ENCODE results near the gene KRTAP4-7.
"Not testable (repeated sequence)": the region's sequence is repeated elsewhere in the genome, so short reads cannot be mapped to it uniquely, and the experiment has no call there.

KRTAP4-7 gene

DNA sequence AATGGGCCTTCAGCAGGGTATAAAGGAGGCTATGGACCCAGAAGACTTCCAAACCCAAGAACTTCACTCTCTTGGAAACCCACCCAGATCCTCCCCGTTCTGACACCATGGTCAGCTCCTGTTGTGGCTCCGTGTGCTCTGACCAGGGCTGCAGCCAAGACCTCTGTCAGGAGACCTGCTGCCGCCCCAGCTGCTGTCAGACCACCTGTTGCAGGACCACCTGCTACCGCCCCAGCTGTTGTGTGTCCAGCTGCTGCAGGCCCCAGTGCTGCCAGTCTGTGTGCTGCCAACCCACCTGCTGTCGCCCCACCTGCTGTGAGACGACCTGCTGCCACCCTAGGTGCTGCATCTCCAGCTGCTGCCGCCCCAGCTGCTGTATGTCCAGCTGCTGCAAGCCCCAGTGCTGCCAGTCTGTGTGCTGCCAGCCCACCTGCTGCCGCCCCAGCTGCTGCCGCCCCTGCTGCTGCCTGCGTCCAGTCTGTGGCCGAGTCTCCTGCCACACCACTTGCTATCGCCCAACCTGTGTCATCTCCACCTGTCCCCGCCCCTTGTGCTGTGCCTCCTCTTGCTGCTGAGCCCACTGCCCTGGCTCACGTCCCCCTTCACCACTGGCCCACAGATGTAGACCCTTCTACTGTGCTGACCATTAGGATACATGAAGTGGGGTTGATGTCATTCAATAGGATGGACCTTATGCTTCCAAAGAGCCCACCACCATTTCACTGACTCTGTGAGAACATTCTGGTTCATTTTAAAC, at the start of gene KRTAP4-7:
Gene KRTAP4-7 (plus strand): TSS at position 51 of the 757 bp plus-strand sequence. CDS start 57 bp downstream, at position 108.
- DNase-seq: not testable (repeated sequence)

DNA sequence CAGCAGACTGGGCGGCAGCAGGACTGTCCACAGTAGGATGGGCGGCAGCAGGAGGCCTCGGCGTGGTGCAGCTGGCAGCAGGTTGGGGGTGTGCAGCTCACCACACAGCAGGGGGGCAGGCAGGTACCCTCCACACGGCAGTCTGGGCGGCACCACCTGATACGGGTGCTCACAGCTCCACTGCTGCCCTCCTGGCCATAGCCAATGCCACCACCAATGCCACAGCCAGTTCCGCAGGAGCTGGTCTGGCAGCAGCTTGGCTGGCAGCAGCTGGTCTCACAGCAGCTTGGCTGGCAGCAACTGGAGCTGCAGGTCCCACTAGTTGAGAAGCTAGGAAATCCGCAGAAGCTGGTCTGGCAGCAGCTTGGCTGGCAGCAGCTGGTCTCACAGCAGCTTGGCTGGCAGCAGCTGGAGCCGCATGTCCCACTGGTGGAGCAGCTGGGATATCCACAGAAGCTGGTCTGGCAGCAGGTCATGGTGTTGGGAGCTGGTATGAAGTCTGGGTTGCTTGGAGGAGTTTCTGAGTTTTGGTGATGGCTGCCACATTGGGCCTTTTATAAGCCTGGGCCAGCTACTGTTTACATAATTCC, 49.5 kb upstream of the KRTAP4-7 start, which contains the start of gene KRTAP1-3:
Gene KRTAP1-3 (minus strand): TSS at position 529 of the 590 bp plus-strand sequence. CDS start 53 bp downstream, at position 476.
- DNase-seq: not testable (repeated sequence)

DNA sequence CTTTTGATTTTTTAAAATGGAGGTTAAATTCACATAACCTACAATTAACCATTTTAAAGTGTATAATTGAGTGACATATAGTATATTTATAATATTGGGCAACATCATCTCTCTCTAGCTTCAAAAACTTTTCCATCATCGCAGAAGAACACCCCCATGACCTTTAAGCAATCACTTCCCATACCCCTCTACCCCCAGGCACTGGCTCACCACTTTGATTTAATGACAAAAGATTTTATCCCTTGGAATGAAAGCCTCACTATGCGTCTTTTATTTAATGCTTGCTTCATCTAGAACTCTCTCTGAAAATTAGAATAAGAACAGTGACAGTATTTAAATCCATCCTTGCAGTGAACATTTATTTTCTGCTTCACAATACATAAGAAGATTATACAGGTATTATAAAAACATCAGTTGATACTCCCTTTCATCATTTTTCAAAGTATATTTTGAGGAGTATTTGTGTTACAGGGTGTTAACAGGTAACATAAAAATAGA, 46.0 kb upstream of the KRTAP4-7 start:
- no peak for DNase-seq

DNA sequence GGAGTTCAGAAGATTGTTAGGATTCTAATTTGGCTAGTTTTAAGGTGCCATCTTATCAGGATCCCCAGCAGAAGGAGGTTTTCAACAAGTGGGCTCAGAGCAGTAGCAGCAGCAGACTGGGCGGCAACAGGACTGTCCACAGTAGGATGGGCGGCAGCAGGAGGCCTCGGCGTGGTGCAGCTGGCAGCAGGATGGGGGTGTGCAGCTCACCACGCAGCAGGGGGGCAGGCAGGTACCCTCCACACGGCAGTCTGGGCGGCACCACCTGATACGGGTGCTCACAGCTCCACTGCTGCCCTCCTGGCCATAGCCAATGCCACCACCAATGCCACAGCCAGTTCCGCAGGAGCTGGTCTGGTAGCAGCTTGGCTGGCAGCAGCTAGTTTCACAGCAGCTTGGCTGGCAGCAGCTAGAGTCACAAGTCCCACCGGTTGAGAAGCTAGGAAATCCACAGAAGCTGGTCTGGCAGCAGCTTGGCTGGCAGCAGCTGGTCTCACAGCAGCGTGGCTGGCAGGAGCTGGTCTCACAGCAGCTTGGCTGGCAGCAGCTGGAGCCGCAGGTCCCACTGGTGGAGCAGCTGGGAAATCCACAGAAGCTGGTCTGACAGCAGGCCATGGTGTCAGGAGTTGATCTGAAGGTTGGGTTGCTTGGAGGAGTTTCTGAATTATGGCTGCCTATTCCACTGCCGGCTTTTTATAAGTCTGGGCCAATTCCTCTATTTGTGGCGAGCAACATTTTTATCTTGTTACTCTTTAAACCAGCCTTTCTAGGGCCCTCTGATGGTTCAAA, 43.0 kb upstream of the KRTAP4-7 start, which contains the start of gene KRTAP1-1:
Gene KRTAP1-1 (minus strand): TSS at position 668 of the 789 bp plus-strand sequence. CDS start 53 bp downstream, at position 615.
- DNase-seq: not testable (repeated sequence)

DNA sequence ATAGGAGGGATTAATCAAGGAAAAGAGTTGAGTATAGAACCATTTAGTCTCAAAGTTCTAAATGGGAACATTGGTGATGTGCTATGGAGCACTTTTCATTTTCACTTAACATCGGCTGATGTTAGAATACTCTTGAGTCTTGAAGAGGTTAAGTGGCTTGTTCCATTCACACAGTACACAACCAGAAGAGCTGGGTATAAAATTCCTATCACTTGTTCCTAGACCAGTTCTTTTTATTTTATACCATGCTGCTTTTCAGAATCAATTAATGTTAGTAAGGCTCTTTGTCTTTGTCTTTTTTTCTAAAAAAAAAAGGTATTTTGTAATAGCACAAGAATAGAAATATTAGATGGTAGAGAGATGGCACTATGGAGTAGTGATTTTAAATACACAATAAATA, 41.0 kb upstream of the KRTAP4-7 start:
- no peak for DNase-seq

DNA sequence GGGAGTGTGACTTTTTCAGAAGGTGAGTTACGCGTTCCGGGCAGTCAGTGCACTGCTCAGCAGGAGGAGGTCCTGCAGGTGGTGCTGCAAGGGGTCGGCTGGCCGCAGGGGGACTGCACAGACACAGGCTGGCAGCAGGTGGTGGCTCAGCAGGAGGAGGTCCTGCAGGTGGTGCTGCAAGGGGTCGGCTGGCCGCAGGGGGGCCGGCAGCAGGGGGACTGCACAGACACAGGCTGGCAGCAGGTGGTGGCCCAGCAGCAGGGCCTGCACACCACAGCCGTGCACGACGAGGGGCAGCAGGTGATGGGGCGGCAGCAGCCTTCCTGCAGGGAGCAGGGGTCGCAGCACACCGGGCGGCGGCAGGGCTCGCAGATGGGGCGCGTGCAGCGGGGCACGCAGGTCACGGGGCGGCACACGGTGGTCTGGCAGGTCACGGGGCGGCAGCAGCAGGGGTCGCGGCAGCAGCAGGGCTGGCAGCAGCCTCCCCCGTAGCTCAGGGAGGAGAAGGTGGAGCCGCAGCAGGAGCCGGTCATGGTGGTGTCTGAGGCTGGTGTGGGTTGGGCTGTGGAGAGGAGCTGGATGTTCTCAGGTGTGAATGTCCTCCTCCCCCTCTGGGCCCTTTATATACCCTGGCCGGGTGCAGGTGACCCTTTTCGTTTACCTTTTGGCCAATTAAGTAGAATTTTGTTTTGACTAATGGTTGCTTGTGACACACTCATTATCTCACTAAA, 37.0 kb upstream of the KRTAP4-7 start, which contains the start of gene KRTAP2-1:
Gene KRTAP2-1 (minus strand): TSS at position 582 of the 731 bp plus-strand sequence. CDS start 49 bp downstream, at position 533.
- DNase-seq: not testable (repeated sequence)

DNA sequence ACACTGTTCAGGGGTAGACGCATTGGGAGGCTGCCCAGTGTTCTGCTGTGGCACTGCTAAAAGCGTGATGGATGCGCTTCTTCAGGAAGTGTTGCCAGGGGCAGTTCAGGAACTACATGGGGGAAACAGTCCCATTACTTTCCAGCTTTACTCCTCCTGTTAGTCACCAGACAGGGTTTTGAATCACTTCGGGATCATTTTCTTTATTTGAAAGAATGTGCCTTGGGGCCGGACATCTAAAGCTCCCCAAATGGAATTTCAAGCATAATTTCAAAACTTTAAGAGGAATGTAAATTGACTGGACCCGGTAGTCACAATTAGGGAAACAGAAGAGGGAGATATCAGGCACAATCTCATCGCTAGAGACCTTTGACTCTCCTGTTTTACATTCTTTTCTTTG, 35.5 kb upstream of the KRTAP4-7 start:
- DNase-seq: no peak

DNA sequence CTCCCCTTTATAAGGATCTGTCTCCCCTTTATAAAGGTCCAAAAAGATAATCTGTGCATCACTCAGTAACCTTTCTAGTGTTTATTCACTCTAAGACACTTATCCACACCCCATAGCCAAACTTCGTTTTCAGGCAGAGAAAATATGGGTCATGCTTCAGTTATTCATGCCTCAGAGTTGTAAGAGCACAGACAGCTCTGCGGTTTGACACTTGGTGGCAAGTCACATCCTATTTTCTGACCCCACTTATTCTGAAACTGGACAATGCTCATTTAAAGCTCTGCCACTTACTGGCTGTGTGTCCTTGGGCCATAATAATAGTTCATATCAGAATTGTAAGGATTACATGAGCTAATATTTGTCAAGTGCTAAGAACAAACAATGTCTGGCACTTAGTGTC, 34.8 kb upstream of the KRTAP4-7 start:
- DNase-seq: no peak

DNA sequence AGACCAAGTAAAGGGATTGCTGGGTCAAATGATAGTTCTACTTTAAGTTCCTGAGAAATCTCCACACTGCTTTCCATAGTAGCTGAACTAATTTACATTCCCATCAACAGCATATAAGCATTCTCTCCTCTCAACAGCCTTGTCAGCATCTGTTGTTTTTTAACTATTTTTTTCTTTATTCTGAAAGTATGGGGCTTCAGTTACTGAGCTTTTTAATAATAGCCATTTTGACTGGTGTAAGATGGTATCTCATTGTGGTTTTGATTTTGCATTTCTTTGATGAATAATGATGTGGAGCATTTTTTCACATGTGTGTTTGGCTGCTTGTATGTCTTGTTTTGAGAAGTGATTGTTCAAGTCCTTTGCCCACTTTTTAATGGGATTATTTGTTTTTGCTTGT, 31.4 kb upstream of the KRTAP4-7 start:
- DNase-seq: no peak

DNA sequence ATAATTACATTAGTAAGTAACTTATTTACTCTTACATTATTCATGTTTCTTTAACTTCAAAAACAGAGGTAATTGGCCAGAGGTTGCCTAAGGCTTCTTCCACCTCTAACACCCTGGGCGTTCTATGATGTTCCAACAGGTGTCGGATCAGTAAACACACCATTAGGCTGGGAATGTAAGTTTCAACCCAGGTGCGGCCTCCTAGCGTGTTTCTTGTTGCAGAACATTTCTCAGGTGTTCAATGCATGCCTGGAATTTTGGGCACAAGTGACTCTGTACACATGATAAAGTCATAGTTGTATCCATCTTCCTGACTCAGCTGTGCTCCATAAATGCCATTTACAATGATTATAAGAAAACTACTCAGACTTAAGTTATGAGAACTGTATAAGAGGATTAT, 29.9 kb upstream of the KRTAP4-7 start:
- no peak for DNase-seq

DNA sequence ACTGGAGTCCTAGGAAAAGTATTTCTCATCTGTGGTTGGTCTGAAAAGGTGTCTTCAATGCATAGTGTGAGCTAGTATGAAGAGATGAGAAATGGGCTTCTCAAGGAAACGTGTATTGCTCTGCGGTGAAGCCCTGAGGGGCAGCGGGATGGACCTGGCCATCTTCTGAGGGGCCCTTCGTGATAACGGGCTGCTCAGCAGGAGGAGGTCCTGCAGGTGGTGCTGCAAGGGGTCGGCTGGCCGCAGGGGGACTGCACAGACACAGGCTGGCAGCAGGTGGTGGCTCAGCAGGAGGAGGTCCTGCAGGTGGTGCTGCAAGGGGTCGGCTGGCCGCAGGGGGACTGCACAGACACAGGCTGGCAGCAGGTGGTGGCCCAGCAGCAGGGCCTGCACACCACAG, 29.4 kb upstream of the KRTAP4-7 start:
- DNase-seq: not testable (repeated sequence)

DNA sequence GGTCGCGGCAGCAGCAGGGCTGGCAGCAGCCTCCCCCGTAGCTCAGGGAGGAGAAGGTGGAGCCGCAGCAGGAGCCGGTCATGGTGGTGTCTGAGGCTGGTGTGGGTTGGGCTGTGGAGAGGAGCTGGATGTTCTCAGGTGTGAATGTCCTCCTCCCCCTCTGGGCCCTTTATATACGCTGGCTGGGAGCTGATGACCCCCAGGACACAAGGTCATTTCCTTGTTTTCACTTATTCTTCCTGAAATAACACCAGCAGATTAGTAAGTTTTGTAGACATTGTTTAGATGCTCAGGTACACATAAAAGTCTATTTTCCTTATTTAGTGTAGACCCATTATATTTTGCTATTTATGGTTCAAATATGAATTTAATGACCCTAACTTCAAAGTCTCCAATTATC, 28.8 kb upstream of the KRTAP4-7 start, which contains the start of gene KRTAP2-2:
Gene KRTAP2-2 (minus strand): TSS at position 101 of the 400 bp plus-strand sequence. CDS start 19 bp downstream, at position 82.
- DNase-seq: not testable (repeated sequence)

DNA sequence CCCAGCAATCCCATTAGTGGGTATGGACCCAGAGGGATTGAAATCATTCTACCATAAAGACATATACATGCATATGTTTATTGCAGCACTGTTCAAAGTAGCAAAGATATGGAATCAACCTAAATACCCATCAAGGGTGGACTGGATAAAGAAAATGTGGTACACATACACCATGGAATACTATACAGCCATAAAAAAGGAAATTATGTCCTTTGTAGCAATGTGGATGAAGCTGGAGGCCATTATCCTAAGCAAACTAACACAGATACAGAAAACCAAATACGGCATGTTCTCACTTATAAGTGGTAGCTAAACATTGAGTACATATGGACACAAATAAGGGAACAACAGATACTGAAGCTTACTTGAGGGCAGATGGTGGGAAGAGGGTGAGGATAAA, 26.4 kb upstream of the KRTAP4-7 start:
- DNase-seq: no peak

DNA sequence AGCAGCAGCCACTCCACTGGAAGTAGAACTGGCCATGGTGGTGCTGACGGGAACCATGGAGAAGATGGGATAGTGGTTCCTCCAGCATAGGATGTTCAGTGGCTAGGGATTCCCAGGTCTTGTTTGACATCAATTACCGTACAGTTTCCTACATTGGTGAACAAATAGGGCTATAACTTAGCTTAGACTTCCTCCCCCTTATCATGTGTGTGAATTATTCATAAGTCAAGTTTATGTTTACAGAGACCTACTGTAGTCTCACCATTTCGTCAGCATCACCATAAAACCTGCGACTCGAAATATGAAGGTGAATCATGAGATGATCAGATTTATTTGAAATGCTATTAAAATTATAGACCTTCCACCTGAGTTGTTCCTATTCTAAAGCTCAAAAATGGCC, 25.2 kb upstream of the KRTAP4-7 start:
- no peak for DNase-seq

DNA sequence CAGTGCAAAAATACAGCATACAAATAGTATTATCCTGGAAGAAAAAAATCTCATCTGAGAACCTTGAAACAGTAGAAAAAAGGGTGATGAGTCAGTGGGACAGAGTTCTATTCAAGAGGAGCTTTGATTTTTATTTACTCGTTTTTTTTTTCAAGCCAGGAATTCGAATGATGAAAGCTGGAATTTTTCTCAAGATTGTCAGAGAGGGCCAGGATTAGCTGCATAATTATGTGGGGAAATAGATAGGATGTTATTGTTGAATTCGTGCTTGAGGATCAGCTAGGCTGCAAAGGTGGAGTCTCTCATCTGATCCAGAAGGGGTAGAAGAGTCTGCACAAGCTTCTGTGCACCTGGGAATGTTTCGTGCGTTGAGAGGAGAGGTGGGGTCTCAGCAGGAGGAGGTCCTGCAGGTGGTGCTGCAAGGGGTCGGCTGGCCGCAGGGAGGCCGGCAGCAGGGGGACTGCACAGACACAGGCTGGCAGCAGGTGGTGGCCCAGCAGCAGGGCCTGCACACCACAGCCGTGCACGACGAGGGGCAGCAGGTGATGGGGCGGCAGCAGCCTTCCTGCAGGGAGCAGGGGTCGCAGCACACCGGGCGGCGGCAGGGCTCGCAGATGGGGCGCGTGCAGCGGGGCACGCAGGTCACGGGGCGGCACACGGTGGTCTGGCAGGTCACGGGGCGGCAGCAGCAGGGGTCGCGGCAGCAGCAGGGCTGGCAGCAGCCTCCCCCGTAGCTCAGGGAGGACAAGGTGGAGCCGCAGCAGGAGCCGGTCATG, 24.5 kb upstream of the KRTAP4-7 start:
- not testable (repeated sequence) for DNase-seq

DNA sequence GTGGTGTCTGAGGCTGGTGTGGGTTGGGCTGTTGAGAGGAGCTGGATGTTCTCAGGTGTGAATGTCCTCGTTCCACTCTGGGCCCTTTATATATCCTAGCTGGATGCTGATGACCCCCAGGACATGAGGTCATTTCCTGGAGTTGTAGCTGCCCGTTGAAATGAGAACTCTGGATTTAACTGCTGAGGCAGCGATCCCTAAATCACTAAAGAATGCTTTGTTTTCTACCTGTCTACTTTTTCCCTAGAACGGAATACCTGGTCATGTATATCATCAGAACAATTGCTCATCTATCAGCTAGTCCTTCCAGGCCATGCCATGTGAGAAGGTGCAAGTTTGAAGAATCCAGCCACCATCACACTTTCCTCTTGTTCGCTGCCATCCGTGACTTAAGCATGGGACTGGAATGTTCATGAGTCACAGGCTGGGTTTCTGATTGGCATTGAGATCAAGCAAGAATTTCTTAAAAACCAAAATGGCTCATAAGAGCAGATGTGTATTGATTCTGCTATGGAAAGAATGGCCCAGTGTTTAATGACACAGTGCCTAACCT, 23.8 kb upstream of the KRTAP4-7 start, which contains the start of gene KRTAP2-3:
Gene KRTAP2-3 (minus strand): TSS at position 63 of the 553 bp plus-strand sequence. CDS start 64 bp downstream, outside the sequence.
- no peak for DNase-seq

DNA sequence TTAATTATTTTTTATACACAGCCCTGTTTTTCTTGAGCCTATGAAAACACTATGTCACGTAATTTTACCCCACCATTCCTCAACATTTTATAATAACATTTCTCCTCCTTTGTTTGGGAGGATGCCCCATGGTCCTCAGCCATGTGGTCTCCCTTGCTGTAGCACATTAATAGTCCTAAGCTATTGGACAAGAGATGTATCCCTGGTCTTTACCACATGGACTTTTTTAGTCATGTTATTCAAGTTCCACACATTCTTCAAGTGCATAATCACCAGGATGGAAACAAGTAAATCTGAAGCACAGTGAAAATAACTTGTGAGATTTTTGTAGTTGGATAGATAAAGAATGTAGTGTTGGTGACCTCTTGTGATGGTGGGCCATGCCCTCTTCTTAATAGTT, 22.0 kb upstream of the KRTAP4-7 start:
- DNase-seq: no peak

DNA sequence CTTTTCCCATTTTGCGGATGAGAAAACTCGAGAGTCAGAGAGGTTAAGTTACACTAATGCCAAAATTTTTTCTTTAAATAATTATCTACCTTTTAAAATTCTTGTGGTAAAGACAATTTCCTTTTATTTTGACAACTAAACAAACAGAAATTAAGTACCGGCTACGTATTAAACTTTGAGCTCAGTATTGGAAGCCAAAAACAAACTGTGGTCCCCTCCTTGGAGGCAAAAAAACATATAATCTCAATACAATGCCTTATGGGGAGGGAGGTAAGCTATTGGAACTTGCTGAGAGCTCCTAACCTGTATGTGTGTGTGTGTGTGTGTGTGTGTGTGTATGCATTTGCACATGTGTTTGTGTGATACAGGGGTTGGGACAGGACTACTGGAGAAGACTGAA, 20.5 kb upstream of the KRTAP4-7 start:
- DNase-seq: no peak

DNA sequence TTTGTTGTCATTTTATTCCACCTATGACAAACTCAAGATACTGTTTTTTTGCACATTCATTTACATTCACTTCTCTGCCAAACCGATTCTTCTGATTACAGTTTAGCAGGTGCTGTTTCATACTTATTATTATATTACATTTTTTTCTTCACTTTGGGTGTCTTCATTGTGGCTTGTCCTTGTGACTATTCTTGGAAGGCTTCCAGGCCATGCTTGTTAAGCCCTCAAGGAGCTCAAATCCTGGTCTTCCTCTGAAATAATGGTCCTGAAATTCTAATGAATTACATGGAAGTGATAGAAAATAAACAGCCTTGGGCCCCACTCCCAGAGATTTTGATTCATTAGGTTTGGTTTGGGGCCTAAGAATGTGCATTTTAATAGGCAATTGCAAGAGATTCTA, 19.6 kb upstream of the KRTAP4-7 start:
- DNase-seq: no peak

DNA sequence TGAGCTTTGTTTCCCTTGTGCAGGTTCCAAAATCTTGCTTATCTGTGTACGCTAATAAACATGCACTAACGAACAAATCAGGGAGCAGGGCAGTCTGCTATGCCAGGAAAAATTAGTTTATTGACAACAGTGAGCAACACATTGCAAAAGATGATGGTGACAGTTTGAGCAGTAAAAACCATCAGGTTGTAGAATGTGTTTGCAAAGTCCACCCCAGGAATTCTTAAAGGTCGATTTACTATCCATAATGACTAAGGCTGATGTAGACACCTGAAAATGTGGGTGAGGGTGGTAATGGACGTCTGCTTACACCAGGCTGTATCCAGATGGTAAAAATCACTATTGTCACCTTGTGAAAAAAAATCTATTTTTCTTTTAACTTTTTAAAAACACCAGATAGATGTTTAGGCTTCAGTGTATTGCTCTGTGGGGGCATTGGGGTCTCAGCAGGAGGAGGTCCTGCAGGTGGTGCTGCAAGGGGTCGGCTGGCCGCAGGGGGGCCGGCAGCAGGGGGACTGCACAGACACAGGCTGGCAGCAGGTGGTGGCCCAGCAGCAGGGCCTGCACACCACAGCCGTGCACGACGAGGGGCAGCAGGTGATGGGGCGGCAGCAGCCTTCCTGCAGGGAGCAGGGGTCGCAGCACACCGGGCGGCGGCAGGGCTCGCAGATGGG, 18.8 kb upstream of the KRTAP4-7 start:
- DNase-seq: not testable (repeated sequence)

Measured in activated CD4-positive, alpha-beta T cell treated with anti-CD3 and anti-CD28 coated beads, Interleukin-2, amount 50 U/mL, for 48 hours (primary cell).